Chondrocyte (in vitro differentiated cells): ENCODE results near the gene SCARF1. TPM values are rescaled to one million over a fixed set of nuclear protein-coding genes. Genes with fewer than 3 reads are reported as not detected.

Experiments
- DNase-seq: peaks from one replicate; pipeline ENCODE4 v3.0.0; 2021; ENCODE audit warnings: mixed read lengths, low spot score
- H3K27ac Mint-ChIP-seq: one replicate; pipeline ENCODE4 v1.8.0; 2021; ENCODE audit warnings: mild to moderate bottlenecking, moderate library complexity, mixed read lengths; ENCODE audit not compliant: unreplicated experiment
- H3K27me3 Mint-ChIP-seq: 2 replicates; pipeline ENCODE4 v1.8.0; 2021; ENCODE audit warnings: low read depth, mixed read lengths
- H3K36me3 Mint-ChIP-seq: 2 replicates; pipeline ENCODE4 v1.8.0; 2021; ENCODE audit warnings: low read depth, mixed read lengths
- H3K4me1 Mint-ChIP-seq: 2 replicates; pipeline ENCODE4 v1.8.0; 2021; ENCODE audit warnings: low read depth, mild to moderate bottlenecking, mixed read lengths
- H3K4me3 Mint-ChIP-seq: one replicate; pipeline ENCODE4 v1.8.0; 2021; ENCODE audit warnings: mild to moderate bottlenecking, moderate library complexity, mixed read lengths; ENCODE audit not compliant: unreplicated experiment
- H3K9me3 Mint-ChIP-seq: 2 replicates; pipeline ENCODE4 v1.8.0; 2021; ENCODE audit warnings: low read depth, mixed read lengths
- total RNA-seq: library from RNA; stranded (reverse); gene quantifications from 3 replicates; pipeline ENCODE4 v1.2.1, GENCODE V29; 2021
- TF ChIP-seq, protein P1 (sequence below): fragments of 200-600 bp; sonication (generic); IDR thresholded peaks from 2 replicates; pipeline ENCODE4 v1.5.0; 2021; ENCODE audit warnings: antibody characterized with exemption, mild to moderate bottlenecking, moderate library complexity

The SCARF1 gene
- total RNA-seq, 1 donor from 2014 or later, result 0.42 TPM

DNA sequence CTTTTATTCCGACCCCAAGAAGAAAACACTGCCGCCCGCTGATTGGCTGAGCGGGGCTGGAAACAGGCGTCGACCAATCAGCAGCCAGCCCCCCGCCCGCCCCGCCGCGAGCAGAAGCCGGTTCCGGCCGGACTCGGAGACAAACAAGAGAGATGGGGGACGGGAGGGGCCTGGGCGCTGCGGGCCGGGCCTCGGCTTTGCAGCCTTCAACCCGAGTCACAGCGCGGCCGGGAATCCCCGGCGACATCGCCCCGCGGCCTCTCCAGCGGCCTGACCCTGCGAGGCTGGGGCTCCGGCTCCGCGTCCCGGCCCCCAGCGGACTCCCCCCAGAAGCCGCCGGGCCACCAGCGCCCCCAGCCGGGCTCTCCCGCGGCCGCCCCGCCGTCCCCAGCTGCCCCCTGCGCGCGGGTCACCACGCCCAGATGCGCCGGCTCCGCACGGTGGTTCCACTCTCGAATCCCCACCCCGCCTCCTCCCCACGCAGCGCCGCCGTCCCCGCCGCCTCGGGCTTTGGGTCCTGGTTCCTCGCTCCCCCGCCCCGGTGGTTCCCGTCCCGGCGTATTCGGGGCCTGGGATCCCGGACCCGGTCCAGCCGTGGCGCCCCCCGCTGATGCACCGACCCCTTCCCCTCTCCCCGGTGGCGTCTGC, 16.6 kb downstream of the SCARF1 start:
- peaks cover 6% of the 10 kb centered on the region for H3K27me3 Mint-ChIP-seq
- no peak for DNase-seq
- no peaks in the 10 kb centered on the region for H3K9me3 Mint-ChIP-seq
- peaks cover 7% of the 10 kb centered on the region for H3K4me1 Mint-ChIP-seq
- TF ChIP-seq, protein P1, sequence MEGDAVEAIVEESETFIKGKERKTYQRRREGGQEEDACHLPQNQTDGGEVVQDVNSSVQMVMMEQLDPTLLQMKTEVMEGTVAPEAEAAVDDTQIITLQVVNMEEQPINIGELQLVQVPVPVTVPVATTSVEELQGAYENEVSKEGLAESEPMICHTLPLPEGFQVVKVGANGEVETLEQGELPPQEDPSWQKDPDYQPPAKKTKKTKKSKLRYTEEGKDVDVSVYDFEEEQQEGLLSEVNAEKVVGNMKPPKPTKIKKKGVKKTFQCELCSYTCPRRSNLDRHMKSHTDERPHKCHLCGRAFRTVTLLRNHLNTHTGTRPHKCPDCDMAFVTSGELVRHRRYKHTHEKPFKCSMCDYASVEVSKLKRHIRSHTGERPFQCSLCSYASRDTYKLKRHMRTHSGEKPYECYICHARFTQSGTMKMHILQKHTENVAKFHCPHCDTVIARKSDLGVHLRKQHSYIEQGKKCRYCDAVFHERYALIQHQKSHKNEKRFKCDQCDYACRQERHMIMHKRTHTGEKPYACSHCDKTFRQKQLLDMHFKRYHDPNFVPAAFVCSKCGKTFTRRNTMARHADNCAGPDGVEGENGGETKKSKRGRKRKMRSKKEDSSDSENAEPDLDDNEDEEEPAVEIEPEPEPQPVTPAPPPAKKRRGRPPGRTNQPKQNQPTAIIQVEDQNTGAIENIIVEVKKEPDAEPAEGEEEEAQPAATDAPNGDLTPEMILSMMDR, result peak; percentile 76
- peak overlapping the region; percentile 85 for H3K27ac Mint-ChIP-seq
- H3K36me3 Mint-ChIP-seq, result no peaks in the 10 kb centered on the region
- H3K4me3 Mint-ChIP-seq, result peak overlapping the region; percentile 91

DNA sequence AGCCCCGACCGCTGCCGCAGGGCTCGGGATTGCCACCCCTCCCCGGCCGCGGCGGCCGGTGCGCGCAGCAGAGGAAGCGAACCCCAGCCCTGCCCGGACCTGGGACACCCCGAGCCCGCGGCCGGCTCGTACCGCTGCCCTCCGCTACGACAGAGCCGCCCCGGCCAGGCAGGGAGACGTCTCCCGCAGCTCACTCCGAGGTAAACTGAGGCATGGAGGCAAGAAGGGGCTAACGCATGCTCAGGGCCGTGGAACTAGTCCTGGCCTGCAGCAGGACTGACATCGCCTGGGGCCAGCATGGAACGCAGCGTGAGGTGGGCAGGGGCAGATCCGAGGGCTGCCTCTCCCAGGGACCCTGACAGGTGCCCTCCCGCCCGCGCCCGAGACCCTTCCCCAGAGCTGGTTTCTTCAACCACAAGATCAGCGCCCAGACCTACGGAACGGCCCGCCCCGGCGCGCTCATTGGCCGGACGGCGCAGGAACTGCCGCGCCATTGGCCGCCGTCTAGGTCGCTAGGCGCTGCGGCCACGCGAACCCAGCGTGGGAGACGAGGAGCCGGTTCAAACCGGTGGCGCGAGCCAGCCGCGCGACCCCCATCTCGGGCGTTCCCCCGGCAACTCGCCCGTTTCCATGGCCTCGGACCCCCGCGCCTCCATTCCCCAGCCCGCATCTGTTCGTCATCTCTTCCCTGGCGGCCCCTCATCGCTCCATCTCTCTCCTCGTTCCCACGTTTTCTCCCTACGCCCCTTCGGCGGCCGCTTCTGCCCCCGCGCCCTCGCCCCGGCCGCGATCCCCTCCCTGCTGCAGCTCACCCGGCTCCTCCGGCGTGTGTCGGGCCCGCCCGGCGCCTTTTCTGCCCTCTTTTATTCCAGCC, 17.3 kb downstream of the SCARF1 start, which contains the start of gene SLC43A2:
SLC43A2 (minus strand) TSS at position 853 of the 874 bp plus-strand sequence. CDS start 960 bp downstream, outside the sequence.
- Mint-ChIP-seq H3K27me3 (peaks cover 6% of the 10 kb centered on the region), H3K9me3 (no peaks in the 10 kb centered on the region), H3K4me3 (peak within 1 kb of the TSS; percentile 91), H3K27ac (peak within 1 kb of the TSS; percentile 85), H3K36me3 (no peaks in the 10 kb centered on the region), H3K4me1 (peaks cover 7% of the 10 kb centered on the region)
- TF ChIP-seq, protein P1, result no peak
- DNase-seq, result no peak

DNA sequence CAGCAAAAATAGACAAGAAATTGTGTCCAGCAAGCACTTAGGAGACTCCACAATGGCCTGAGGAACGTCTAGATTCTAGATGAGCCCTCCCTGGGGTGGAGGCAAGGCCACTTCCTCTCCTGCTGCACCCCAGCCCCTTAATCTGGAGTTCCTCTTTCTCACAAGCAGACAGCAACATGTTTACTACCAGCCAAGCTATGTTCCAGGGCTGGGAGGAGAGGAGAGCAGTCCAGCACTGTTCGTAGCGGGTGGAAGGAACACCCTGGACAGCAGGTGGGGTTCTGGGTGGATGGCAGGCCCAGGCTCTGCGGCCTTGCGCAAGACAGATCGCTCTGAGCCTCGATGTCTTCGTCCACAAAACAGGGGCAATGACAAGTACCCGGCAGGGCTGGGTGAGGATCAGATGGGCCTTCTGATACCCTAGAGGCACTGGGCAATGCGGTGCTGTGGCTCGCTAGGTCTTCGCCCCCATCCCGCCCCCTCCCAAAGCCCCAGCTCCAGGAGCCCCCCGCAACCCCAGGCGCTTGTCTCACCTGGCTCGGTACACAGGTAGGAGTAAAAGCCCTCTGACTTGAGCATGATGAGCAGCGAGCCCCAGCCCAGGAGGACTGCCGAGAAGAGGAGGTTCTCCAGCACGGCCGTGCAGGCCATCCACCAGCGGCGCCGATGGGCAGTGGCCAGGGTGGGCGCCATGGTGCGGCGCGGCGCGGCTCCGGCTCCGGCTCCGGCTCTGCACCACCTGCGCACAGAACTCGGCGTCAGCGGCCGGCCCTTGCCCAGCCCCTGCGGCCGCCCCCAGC, 18.1 kb downstream of the SCARF1 start:
- Mint-ChIP-seq H3K4me1 (peaks cover 7% of the 10 kb centered on the region), H3K36me3 (no peaks in the 10 kb centered on the region), H3K27me3 (peaks cover 6% of the 10 kb centered on the region), H3K9me3 (no peaks in the 10 kb centered on the region), H3K4me3 (peak overlapping the region; percentile 61), H3K27ac (no peak overlapping the region)
- TF ChIP-seq, protein P1, result no peak
- DNase-seq, result no peak

DNA sequence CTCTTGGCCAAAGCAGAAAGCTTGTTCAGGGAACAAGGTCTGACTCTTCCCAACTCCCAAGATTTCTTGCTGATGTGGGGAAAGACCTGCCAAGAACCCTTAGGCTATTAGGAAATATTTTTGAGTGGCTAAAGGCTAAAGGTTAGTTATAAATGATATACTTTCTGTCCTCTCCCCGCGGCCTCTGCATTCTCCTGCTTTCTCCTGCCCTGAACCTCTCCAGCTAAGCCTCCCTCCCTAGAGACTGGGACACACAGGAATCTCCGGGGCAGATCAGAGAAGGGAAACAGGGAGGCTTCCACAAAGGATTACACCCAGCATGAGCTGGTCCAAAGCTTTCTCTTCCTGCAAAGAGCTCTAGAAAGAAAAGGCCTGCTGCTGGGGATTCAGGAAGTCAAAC, 19.2 kb downstream of the SCARF1 start:
- H3K4me1 Mint-ChIP-seq, result peaks cover 7% of the 10 kb centered on the region
- TF ChIP-seq, protein P1, result no peak
- no peak overlapping the region for H3K4me3 Mint-ChIP-seq
- no peak overlapping the region for H3K27ac Mint-ChIP-seq
- H3K27me3 Mint-ChIP-seq, result peaks cover 3% of the 10 kb centered on the region
- H3K9me3 Mint-ChIP-seq, result no peaks in the 10 kb centered on the region
- H3K36me3 Mint-ChIP-seq, result no peaks in the 10 kb centered on the region
- no peak for DNase-seq

DNA sequence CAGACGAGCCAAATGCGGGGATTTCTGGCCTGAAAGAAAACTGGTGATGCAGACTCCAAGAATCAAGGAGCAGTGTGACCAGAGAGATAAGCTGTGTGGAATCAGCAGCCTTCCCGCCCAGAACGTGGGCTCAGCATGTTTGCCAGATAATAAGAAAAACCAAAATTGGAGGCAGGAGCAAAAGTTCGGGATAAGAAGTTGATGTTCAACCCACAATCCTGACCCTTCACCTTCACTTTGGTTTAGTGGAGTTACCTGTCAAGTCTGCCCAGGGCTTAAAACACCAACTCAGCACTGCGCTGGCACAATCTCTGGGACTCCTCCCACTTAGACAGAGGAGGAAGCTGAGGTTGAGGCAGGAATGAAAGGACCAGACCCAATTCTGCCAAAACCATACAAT, 20.0 kb downstream of the SCARF1 start:
- Mint-ChIP-seq H3K27me3 (peaks cover 3% of the 10 kb centered on the region), H3K27ac (no peak overlapping the region), H3K4me3 (no peak overlapping the region), H3K36me3 (no peaks in the 10 kb centered on the region), H3K4me1 (peaks cover 7% of the 10 kb centered on the region), H3K9me3 (no peaks in the 10 kb centered on the region)
- TF ChIP-seq, protein P1, result no peak
- DNase-seq, result no peak
